GM21515 (cell line): ENCODE data around the gene IMMP2L.

ENCODE experiments used
- ATAC-seq: cut with Tn5 transposase; IDR thresholded peaks from one replicate; pipeline ENCODE4 v1.9.1; 2021; ENCODE audit not compliant: unreplicated experiment

The IMMP2L gene

GRCh38 chr7:111560773-111561653 is 1.3 kb downstream of the IMMP2L start:
- no peak for ATAC-seq

DNA sequence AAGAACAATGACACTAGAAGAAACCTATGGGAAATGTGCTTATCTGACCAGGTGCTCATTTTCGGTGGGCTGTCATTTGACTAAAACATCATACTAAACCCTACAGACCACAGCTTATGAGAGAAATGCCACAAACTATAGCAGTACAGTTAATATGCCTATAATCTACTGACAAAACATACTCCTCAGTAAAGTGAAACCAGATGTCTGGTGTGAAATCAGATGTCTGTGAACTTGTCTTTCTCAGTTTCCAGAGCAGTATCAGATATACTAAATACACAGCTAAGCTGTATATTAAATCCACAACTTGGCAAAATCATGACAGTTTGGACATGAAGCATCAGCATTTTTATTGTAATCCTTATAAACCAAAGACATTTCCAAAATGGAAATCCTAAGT is 3.3 kb downstream of the IMMP2L start:
- ATAC-seq, result peak; percentile 68

DNA sequence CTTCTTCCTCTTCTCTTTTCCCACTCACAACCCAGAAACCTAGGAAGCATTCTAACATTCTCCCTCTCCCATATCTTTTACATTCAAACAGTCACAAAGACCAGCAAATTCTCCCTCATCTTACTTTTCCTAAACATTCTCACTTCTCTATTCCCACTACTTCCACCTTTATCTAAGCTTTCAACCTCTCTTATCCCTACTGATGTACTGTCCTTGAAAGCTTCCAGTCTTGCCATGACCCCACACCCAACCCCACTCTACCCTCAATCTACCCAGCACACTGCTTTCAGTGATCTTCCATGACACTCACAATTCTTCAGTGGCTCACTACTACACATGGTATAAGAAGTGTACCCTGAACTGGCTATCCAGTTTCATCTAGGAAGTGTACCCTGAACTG is 5.3 kb downstream of the IMMP2L start:
- no peak for ATAC-seq

GRCh38 chr7:111554086-111554485 is 8.2 kb downstream of the IMMP2L start:
- no peak for ATAC-seq

- no peak for ATAC-seq
These were observed 21.2 kb downstream of the IMMP2L start for GRCh38 chr7:111541067-111541466.

DNA sequence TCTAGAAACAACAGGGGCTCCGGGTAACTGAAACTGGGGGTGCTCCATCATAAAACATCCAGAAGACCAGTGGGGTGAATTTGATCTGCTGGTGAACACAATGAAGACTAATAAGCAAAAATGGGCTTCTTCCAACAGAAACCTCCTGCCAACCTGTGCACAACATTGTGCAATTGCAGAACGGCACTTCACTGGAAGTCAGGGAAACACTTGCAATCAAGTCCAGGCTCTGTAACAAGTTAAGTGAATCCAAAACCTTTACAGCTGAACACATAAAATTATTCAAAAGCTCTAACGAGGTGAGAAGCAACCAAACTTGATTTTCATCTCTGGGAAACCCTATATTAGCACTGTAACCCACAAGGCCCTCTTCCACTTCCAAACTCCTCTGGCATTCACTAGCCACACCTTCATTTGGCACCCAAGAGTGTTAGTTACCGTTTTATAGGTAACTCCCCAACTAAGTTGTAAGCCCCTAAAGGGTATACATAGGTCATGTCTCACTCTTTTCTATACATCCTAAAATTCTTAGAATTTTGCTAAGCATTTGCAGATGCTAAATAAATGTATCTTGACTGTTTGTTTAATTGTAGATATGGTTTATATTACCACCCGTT is 22.0 kb downstream of the IMMP2L start:
- ATAC-seq, result no peak

GRCh38 chr7:111537134-111537533 is 25.2 kb downstream of the IMMP2L start:
- no peak for ATAC-seq

- no peak for ATAC-seq
These were observed 27.0 kb downstream of the IMMP2L start for GRCh38 chr7:111535142-111535870.

DNA sequence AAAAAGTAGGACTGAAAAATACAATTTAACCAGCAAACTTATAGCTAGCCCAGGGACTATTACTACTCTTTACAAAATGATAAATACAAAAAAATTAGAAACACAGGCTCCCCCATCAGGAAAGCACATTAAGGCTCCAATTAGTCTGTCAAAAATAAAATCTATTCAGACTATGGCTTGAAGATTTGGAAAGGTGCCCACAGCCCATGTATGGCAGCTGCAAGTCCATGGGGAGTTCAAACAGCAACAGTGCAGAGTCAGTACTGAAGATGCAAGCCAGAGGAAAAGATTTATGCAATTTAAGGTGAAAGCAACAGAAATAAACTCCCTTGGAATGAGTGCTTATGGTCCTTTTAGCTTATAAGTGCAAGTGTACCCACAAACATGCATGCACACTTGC is 29.7 kb downstream of the IMMP2L start:
- ATAC-seq, result no peak

GRCh38 chr7:111531993-111532392 is 30.3 kb downstream of the IMMP2L start:
- no peak for ATAC-seq

- ATAC-seq, result no peak
These were observed 32.0 kb downstream of the IMMP2L start for GRCh38 chr7:111530356-111530668.

DNA sequence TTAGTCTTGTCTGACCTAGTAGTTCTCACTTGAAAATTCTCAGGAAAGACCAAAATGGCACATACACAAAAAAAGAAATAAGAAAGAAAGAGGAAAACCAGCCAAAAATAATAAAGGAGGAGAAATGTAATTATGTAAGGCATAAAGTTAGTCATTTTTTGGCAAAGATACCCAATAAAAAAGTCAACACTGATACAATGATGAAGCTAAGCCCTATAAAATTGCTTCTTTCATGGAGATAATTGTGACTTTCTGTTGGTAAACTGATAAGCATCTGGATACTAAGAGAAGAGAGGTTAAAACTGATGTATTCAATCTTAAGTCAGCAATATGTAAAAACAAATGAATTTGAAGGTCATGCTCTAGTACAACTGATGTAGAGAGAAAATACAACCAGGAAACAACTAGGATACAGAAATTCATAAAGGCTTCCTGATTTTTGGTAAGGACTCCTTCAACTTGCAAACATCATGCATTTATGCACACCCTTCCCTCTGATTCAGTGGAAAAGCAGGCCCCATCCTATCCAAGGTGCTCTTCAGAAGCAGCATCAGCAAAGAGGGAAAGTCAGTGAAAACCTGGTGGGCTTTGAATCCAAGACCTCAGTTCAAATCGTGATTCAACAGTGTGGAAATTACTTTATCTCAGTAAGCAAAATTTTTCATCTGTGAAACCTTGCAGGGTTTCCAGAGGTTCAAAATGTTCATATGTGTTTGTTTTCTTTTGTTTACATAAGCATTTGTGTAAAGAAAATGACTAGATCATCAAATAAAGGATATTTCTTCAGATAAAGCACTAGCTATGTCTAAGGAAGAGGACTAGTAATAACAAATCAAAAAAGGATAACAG is 32.6 kb downstream of the IMMP2L start:
- ATAC-seq, result no peak

- peak; percentile 50 for ATAC-seq
These were observed 34.0 kb downstream of the IMMP2L start for GRCh38 chr7:111528331-111528730.

GRCh38 chr7:111527545-111527944 is 34.7 kb downstream of the IMMP2L start:
- peak; percentile 94 for ATAC-seq

- no peak for ATAC-seq
These were observed 37.2 kb downstream of the IMMP2L start for GRCh38 chr7:111525100-111525499.

DNA sequence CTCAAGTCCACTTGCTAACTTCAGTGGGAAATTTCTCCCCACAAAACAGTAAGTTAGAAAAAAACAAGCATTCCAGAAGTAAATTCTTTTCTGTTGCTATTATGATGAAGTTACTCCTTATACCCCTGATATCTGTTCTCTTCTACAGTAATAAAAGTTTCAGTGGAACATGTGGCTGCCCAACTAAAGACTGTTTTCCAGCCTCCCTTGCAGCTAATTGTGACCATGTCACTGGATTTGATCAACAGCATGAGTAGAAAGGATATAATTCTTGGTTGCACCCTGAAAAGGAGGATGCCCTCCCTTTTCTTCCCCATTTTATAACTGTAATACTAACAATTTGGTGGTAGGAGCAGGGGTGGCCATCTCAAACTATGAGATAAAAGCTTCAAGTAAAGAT is 40.6 kb downstream of the IMMP2L start:
- ATAC-seq, result no peak

DNA sequence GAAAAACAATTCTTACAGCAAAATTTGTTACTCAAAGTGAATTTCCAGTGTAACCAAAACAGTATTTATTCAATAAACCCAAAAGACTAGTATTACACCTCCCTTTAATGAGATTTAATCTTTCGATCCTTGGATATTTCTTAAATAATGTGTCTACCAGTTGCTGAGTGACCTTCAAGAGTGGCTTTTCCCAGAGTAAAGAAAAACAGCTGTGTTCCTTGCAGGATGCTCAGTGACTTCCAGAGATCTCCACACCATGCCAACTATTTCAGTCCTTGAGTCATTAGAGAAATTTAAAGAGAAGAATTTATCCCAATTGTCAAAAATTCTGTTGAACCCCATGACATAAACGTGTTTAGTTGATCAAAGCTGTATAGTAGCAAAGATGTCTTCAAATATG is 44.0 kb downstream of the IMMP2L start:
- no peak for ATAC-seq

DNA sequence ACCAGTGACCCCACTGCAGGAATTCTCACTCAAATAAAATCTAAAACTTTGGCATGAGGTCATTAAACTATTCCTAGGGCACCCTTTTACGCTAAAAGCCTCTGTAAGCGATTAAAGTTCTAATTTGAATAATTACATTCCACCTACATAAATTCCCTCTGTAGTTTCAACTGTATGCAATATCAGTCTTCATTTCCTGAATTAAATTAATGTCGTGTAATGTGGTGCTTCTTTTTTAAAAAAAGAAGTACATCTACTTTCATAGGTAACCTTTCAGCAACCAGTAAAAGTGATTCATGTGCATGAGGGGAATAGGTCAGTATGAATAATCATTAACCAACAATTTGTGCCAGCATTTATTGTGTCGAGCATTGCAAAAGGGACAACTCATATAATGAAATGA is 44.7 kb downstream of the IMMP2L start:
- no peak for ATAC-seq

- no peak for ATAC-seq
These were observed 45.7 kb downstream of the IMMP2L start for GRCh38 chr7:111516612-111517011.

DNA sequence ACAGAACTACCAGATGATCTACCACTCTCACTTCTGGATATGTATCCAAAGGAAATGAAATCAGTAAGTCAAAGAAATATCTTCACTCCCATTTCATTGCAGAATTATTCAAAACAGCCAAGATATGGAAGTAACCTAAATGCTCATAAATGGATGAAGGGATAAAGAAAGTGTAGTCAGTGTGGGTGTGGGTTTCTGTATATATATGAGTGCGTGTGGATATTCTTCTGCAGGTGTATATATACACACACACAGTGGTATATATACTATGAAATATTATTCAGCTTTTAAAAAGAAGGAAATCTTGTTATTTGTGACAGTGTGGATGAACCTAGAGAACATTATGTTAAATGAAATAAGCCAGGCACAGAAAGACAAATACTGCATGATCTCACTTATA is 48.7 kb downstream of the IMMP2L start:
- no peak for ATAC-seq

GRCh38 chr7:111511845-111512244 is 50.4 kb downstream of the IMMP2L start:
- ATAC-seq, result no peak
